ENCODE measurements around the gene RPLP2.

The RPLP2 gene

GRCh38 chr11:803770-804598, 5.8 kb upstream of the RPLP2 start:
- H3K27me3 Mint-ChIP-seq, result no peaks in the 10 kb centered on the region
- no peaks in the 10 kb centered on the region for H3K36me3 Mint-ChIP-seq
- H3K4me1 Mint-ChIP-seq (ENCODE audit: low read depth), result peaks cover 15% of the 10 kb centered on the region
- H3K27ac Mint-ChIP-seq, result no peak overlapping the region
- H3K4me3 Mint-ChIP-seq, result peak overlapping the region; percentile 75
- no peaks in the 10 kb centered on the region for H3K9me3 Mint-ChIP-seq (ENCODE audit: low read depth)

- Mint-ChIP-seq H3K4me1 (ENCODE audit: low read depth) (peaks cover 16% of the 10 kb centered on the region), H3K36me3 (no peaks in the 10 kb centered on the region), H3K4me3 (peak overlapping the region; percentile 75), H3K27me3 (no peaks in the 10 kb centered on the region), H3K27ac (peak overlapping the region; percentile 50), H3K9me3 (ENCODE audit: low read depth) (no peaks in the 10 kb centered on the region)
Observed at GRCh38 chr11:804599-804964, 5.2 kb upstream of the RPLP2 start.

GRCh38 chr11:808427-809286, 1.1 kb upstream of the RPLP2 start:
- Mint-ChIP-seq H3K27me3 (no peaks in the 10 kb centered on the region), H3K4me1 (ENCODE audit: low read depth) (peaks cover 36% of the 10 kb centered on the region), H3K27ac (peak overlapping the region; percentile 98)

GRCh38 chr11:810040-810567, 337 bp downstream of the RPLP2 start:
- peak overlapping the region; percentile 93 for H3K4me3 Mint-ChIP-seq
- H3K4me1 Mint-ChIP-seq (ENCODE audit: low read depth), result peaks cover 31% of the 10 kb centered on the region
- peaks cover 5% of the 10 kb centered on the region for H3K36me3 Mint-ChIP-seq

More at GRCh38 chr11:808427-809286, 1.1 kb upstream of the RPLP2 start:
- no peaks in the 10 kb centered on the region for H3K9me3 Mint-ChIP-seq (ENCODE audit: low read depth)
- H3K36me3 Mint-ChIP-seq, result peaks cover 5% of the 10 kb centered on the region
- peak overlapping the region; percentile 93 for H3K4me3 Mint-ChIP-seq

GRCh38 chr11:811446-812245, 1.9 kb downstream of the RPLP2 start:
- Mint-ChIP-seq H3K4me1 (ENCODE audit: low read depth) (peaks cover 31% of the 10 kb centered on the region), H3K27me3 (no peaks in the 10 kb centered on the region), H3K27ac (peak overlapping the region; percentile 93), H3K9me3 (ENCODE audit: low read depth) (no peaks in the 10 kb centered on the region), H3K4me3 (peak overlapping the region; percentile 91), H3K36me3 (peaks cover 5% of the 10 kb centered on the region)

More at GRCh38 chr11:810040-810567, 337 bp downstream of the RPLP2 start:
- Mint-ChIP-seq H3K27ac (peak overlapping the region; percentile 98), H3K9me3 (ENCODE audit: low read depth) (no peaks in the 10 kb centered on the region), H3K27me3 (no peaks in the 10 kb centered on the region)

- H3K4me1 Mint-ChIP-seq (ENCODE audit: low read depth), result peaks cover 31% of the 10 kb centered on the region
- H3K27ac Mint-ChIP-seq, result peak overlapping the region; percentile 93
- H3K36me3 Mint-ChIP-seq, result peaks cover 5% of the 10 kb centered on the region
- H3K27me3 Mint-ChIP-seq, result no peaks in the 10 kb centered on the region
- no peaks in the 10 kb centered on the region for H3K9me3 Mint-ChIP-seq (ENCODE audit: low read depth)
- H3K4me3 Mint-ChIP-seq, result peak overlapping the region; percentile 91
Observed at GRCh38 chr11:812390-812789, 2.6 kb downstream of the RPLP2 start.

- H3K4me1 Mint-ChIP-seq (ENCODE audit: low read depth), result peaks cover 27% of the 10 kb centered on the region
- H3K36me3 Mint-ChIP-seq, result peaks cover 5% of the 10 kb centered on the region
- peak overlapping the region; percentile 93 for H3K27ac Mint-ChIP-seq
- no peaks in the 10 kb centered on the region for H3K27me3 Mint-ChIP-seq
- no peaks in the 10 kb centered on the region for H3K9me3 Mint-ChIP-seq (ENCODE audit: low read depth)
- H3K4me3 Mint-ChIP-seq, result peak overlapping the region; percentile 91
Observed at GRCh38 chr11:813072-813455, 3.3 kb downstream of the RPLP2 start.

GRCh38 chr11:813456-814096, 3.8 kb downstream of the RPLP2 start:
- Mint-ChIP-seq H3K4me1 (ENCODE audit: low read depth) (peaks cover 24% of the 10 kb centered on the region), H3K27me3 (no peaks in the 10 kb centered on the region), H3K27ac (peak overlapping the region; percentile 11), H3K9me3 (ENCODE audit: low read depth) (no peaks in the 10 kb centered on the region), H3K4me3 (peak overlapping the region; percentile 46), H3K36me3 (peaks cover 5% of the 10 kb centered on the region)

- H3K27me3 Mint-ChIP-seq, result no peaks in the 10 kb centered on the region
- H3K36me3 Mint-ChIP-seq, result peaks cover 5% of the 10 kb centered on the region
- peaks cover 23% of the 10 kb centered on the region for H3K4me1 Mint-ChIP-seq (ENCODE audit: low read depth)
- no peak overlapping the region for H3K27ac Mint-ChIP-seq
- H3K9me3 Mint-ChIP-seq (ENCODE audit: low read depth), result no peaks in the 10 kb centered on the region
- no peak overlapping the region for H3K4me3 Mint-ChIP-seq
Observed at GRCh38 chr11:815675-816432, 6.1 kb downstream of the RPLP2 start.

- H3K27me3 Mint-ChIP-seq, result no peaks in the 10 kb centered on the region
- no peaks in the 10 kb centered on the region for H3K36me3 Mint-ChIP-seq
- H3K4me3 Mint-ChIP-seq, result no peak overlapping the region
- peaks cover 22% of the 10 kb centered on the region for H3K4me1 Mint-ChIP-seq (ENCODE audit: low read depth)
- no peak overlapping the region for H3K27ac Mint-ChIP-seq
- no peaks in the 10 kb centered on the region for H3K9me3 Mint-ChIP-seq (ENCODE audit: low read depth)
Observed at GRCh38 chr11:816433-816779, 6.6 kb downstream of the RPLP2 start.

GRCh38 chr11:818396-819128, 8.8 kb downstream of the RPLP2 start, which contains the start of gene PNPLA2:
TSS of gene PNPLA2 (plus strand) at chr11:818914. CDS start at chr11:819719, 805 bp downstream.
- H3K36me3 Mint-ChIP-seq, result no peaks in the 10 kb centered on the region
- H3K27me3 Mint-ChIP-seq, result no peaks in the 10 kb centered on the region
- peaks cover 10% of the 10 kb centered on the region for H3K4me1 Mint-ChIP-seq (ENCODE audit: low read depth)
- no peak within 1 kb of the TSS for H3K27ac Mint-ChIP-seq
- no peaks in the 10 kb centered on the region for H3K9me3 Mint-ChIP-seq (ENCODE audit: low read depth)
- H3K4me3 Mint-ChIP-seq, result peak within 1 kb of the TSS; percentile 76

- H3K27me3 Mint-ChIP-seq, result no peaks in the 10 kb centered on the region
- no peaks in the 10 kb centered on the region for H3K9me3 Mint-ChIP-seq (ENCODE audit: low read depth)
- no peaks in the 10 kb centered on the region for H3K36me3 Mint-ChIP-seq
- no peak overlapping the region for H3K27ac Mint-ChIP-seq
- H3K4me3 Mint-ChIP-seq, result peak overlapping the region; percentile 49
- H3K4me1 Mint-ChIP-seq (ENCODE audit: low read depth), result peaks cover 10% of the 10 kb centered on the region
Observed at GRCh38 chr11:819129-819931, 9.6 kb downstream of the RPLP2 start.
